Endothelial cell (in vitro differentiated cells): Measurements from ENCODE around the gene PKP1. TPM values are rescaled to one million over a fixed set of nuclear protein-coding genes. Genes with fewer than 3 reads are reported as not detected.

Experiments
- DNase-seq: peaks from one replicate; pipeline ENCODE4 v3.0.0; 2021; ENCODE audit warnings: low spot score
- H3K27ac Mint-ChIP-seq: one replicate; pipeline ENCODE4 v1.8.0; 2021; ENCODE audit warnings: mixed read lengths, inconsistent platforms; ENCODE audit not compliant: unreplicated experiment
- H3K27me3 Mint-ChIP-seq: one replicate; pipeline ENCODE4 v1.8.0; 2021; ENCODE audit warnings: mild to moderate bottlenecking, moderate library complexity, mixed read lengths, inconsistent platforms; ENCODE audit not compliant: unreplicated experiment
- H3K36me3 Mint-ChIP-seq: one replicate; pipeline ENCODE4 v1.8.0; 2021; ENCODE audit warnings: mild to moderate bottlenecking, low read depth, mixed read lengths, inconsistent platforms; ENCODE audit not compliant: unreplicated experiment
- H3K4me1 Mint-ChIP-seq: one replicate; pipeline ENCODE4 v1.8.0; 2021; ENCODE audit warnings: mild to moderate bottlenecking, mixed read lengths, inconsistent platforms; ENCODE audit not compliant: unreplicated experiment
- H3K4me3 Mint-ChIP-seq: one replicate; pipeline ENCODE4 v1.8.0; 2021; ENCODE audit warnings: mild to moderate bottlenecking, mixed read lengths, inconsistent platforms; ENCODE audit not compliant: unreplicated experiment
- H3K9me3 Mint-ChIP-seq: one replicate; pipeline ENCODE4 v1.8.0; 2021; ENCODE audit warnings: mixed read lengths, inconsistent platforms; ENCODE audit not compliant: unreplicated experiment
- total RNA-seq: library from RNA; stranded (reverse); fragmentation: NEBNext Ultra II Directional; extraction: Animal tissue kit (Norgen Biotek cat#: 25700); gene quantifications from one replicate; pipeline ENCODE4 v1.2.1, GENCODE V29; 2021; ENCODE audit not compliant: unreplicated experiment
- TF ChIP-seq, protein P1 (sequence below): fragments of 200-600 bp; sonication (generic); IDR thresholded peaks from one replicate; pipeline ENCODE4 v1.5.0; 2021; ENCODE audit warnings: antibody characterized with exemption; ENCODE audit not compliant: unreplicated experiment

Gene PKP1
- total RNA-seq, 1 donor from 2014 or later: 0.64 TPM

DNA sequence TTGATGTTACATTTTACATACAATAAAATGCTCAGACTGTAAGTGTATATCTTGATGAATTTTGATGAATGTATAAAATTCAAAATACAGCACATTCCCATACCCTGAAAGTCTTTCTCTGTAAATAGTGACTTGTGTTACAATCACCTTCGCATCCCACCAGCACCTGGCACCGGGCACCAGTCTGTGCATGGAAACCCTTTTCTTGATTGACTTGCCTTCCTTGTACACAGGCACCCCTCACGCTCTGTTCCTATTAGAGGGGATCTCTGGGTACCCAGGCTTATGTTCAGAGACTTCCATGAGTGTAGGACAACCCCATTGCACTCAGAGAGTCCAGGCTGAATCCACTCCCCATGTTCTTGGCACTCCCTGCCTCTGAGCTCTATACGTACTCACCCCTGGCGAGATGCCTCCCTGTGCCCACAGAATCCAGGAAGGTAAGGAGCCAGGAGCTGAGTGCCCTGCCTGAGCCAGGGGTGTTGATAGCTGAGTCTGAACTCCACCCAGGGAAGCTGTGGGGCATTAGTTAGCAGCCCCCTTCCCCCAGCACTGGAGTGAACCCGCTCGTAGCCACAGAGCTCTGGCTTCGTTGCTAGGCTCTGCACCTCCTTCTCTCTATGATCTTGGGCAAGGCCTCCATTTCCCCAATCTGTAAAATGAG lies 22.5 kb upstream of the PKP1 start:
- peaks cover 2% of the 10 kb centered on the region for H3K4me1 Mint-ChIP-seq
- H3K4me3 Mint-ChIP-seq: no peak overlapping the region
- TF ChIP-seq, protein P1, sequence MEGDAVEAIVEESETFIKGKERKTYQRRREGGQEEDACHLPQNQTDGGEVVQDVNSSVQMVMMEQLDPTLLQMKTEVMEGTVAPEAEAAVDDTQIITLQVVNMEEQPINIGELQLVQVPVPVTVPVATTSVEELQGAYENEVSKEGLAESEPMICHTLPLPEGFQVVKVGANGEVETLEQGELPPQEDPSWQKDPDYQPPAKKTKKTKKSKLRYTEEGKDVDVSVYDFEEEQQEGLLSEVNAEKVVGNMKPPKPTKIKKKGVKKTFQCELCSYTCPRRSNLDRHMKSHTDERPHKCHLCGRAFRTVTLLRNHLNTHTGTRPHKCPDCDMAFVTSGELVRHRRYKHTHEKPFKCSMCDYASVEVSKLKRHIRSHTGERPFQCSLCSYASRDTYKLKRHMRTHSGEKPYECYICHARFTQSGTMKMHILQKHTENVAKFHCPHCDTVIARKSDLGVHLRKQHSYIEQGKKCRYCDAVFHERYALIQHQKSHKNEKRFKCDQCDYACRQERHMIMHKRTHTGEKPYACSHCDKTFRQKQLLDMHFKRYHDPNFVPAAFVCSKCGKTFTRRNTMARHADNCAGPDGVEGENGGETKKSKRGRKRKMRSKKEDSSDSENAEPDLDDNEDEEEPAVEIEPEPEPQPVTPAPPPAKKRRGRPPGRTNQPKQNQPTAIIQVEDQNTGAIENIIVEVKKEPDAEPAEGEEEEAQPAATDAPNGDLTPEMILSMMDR: no peak
- no peak for DNase-seq
- H3K27ac Mint-ChIP-seq: no peak overlapping the region
- H3K36me3 Mint-ChIP-seq: peaks cover 4% of the 10 kb centered on the region
- peaks cover 2% of the 10 kb centered on the region for H3K27me3 Mint-ChIP-seq
- H3K9me3 Mint-ChIP-seq: no peaks in the 10 kb centered on the region

- Mint-ChIP-seq H3K27ac (no peak overlapping the region), H3K9me3 (no peaks in the 10 kb centered on the region), H3K4me3 (no peak overlapping the region), H3K4me1 (peaks cover 2% of the 10 kb centered on the region), H3K36me3 (peaks cover 4% of the 10 kb centered on the region), H3K27me3 (peaks cover 2% of the 10 kb centered on the region)
- no peak for DNase-seq
- TF ChIP-seq, protein P1: no peak
Observed at GRCh38 chr1:201261771-201262547, 21.3 kb upstream of the PKP1 start.

DNA sequence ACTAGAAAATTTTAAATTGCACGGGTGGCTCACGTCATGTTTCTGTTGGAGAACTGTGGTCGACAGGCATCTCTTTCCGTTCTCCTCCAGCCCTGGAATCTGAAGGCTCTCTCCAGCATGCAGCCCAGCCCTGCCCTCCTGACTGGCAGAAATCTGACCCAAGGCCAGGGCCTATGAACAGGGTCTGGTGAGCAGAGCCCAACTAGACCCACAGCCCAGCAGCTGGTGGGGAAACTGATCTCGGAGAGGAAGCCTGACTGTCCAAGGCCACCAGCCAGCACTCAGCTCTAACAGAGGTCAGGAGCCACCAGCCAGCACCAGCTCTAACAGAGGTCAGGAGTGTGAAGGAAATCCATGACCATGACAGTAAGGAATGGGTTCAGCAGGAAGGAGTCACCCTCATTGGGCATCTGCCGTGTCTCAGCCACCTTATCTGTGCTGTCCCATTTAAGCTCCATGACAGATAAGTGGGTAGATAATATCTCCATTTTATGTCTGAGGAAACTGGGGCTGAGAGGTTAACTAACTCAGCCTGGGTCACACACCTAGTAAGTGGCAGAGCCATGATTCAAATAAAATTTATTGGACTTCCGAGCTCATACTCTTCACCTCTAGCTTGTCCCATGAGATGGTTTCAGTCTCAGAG lies 20.2 kb upstream of the PKP1 start:
- no peak for DNase-seq
- Mint-ChIP-seq H3K27me3 (peaks cover 4% of the 10 kb centered on the region), H3K4me1 (peaks cover 2% of the 10 kb centered on the region), H3K27ac (no peak overlapping the region), H3K4me3 (no peak overlapping the region), H3K36me3 (peaks cover 4% of the 10 kb centered on the region), H3K9me3 (no peaks in the 10 kb centered on the region)
- TF ChIP-seq, protein P1: no peak

DNA sequence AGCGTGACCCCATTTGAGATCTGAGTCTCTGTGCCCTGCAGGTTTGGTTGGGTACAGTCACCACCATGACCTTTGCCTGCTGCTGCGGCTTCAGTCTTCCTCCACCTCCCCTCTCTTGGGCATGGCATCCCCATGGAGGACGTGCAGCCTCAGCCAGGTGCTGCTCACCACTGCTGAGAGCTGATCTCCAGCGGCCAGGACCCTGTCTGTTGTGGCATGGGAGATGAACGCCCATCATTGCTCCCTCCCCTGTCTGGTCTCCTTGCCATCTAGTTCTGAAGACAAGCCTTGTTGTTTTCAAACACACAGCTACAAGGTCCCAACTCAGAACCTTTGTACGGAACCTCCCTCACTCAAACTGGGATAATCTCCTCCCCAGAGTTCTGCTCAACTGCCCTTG lies 19.2 kb upstream of the PKP1 start:
- no peak overlapping the region for H3K27ac Mint-ChIP-seq
- no peak overlapping the region for H3K4me3 Mint-ChIP-seq
- no peak for DNase-seq
- H3K9me3 Mint-ChIP-seq: no peaks in the 10 kb centered on the region
- TF ChIP-seq, protein P1: no peak
- H3K4me1 Mint-ChIP-seq: peaks cover 4% of the 10 kb centered on the region
- H3K36me3 Mint-ChIP-seq: peaks cover 4% of the 10 kb centered on the region
- peaks cover 4% of the 10 kb centered on the region for H3K27me3 Mint-ChIP-seq

DNA sequence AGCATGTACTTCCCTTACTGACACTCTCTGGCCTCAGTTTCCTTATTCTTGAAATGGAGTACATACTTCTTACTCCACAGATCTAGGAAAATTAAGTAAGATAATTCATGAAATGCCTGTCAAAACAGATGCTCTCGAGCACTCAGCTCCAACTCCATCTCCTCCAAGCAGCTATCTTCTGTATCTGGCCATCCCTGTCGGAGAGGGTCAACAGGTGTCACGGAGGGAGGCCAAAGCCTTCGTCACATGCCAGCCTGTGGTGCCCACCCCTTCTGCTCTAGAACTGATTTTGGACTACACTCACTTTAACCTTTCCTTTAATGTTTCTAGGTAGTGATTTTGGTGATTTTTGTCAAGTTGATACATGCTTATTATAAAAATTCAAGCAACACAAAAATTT lies 18.8 kb upstream of the PKP1 start:
- Mint-ChIP-seq H3K9me3 (no peaks in the 10 kb centered on the region), H3K27ac (no peak overlapping the region), H3K27me3 (peaks cover 4% of the 10 kb centered on the region), H3K4me3 (no peak overlapping the region), H3K36me3 (peaks cover 4% of the 10 kb centered on the region), H3K4me1 (peaks cover 6% of the 10 kb centered on the region)
- TF ChIP-seq, protein P1: no peak
- DNase-seq: no peak
